ENCODE results near the gene TIAL1.

DNA sequence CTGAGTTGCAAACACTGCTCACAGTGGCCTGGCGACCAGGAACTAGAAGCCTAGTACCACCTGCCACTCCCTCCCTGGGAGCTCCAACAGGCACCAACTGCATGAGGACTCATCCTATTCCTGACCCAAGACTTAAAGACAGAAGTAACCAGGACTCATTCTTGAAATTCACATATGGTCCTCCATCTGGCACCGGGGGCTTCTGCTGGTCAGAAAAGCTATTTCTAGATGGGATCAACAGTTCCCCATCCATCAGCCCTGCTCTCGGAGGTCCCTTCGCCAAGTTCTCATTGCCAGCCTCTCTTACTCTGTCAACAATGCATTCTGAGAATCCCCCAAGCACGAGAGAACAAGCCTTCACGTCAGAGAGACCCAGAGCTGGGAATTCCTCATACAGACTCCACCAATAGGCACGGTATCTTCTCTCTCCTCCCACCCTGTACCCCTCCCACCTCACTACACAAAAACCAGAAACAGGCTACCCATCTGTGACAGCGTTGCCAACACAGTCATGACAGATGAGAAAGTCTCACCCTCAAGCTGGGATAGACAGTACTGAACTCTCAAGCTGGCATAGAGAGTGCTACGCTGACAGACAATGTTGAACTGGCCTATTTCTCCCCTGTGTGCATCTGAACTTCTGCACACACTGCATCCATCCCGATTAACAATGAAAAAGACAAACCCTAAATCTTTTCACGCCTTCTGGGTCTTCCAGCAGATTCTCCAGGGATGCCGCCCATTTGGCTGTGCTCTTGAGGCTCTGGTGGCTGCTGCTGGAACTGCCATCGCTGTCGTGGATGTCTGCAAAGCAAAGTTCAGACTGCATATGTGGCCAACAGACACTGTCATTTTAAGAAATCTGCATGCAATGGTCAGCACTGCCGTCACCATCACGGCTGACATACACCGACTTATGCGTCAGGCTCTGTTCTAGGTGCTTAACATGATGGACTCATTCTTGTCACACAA, 69.9 kb downstream of the TIAL1 start:
- TF ChIP-seq, protein P1, sequence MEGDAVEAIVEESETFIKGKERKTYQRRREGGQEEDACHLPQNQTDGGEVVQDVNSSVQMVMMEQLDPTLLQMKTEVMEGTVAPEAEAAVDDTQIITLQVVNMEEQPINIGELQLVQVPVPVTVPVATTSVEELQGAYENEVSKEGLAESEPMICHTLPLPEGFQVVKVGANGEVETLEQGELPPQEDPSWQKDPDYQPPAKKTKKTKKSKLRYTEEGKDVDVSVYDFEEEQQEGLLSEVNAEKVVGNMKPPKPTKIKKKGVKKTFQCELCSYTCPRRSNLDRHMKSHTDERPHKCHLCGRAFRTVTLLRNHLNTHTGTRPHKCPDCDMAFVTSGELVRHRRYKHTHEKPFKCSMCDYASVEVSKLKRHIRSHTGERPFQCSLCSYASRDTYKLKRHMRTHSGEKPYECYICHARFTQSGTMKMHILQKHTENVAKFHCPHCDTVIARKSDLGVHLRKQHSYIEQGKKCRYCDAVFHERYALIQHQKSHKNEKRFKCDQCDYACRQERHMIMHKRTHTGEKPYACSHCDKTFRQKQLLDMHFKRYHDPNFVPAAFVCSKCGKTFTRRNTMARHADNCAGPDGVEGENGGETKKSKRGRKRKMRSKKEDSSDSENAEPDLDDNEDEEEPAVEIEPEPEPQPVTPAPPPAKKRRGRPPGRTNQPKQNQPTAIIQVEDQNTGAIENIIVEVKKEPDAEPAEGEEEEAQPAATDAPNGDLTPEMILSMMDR (conservative IDR thresholded peaks at IDR 0.05 in 1 of 2, IDR thresholded peaks at IDR 0.05 in 1 of 2; ENCODE audit: low read depth in 1 of 2, low read length in 2 of 2) = no peak
- no peak for TF ChIP-seq EZH2 (IDR thresholded peaks at IDR 0.05; ENCODE audit: low read length, missing control alignments)

Data from fibroblast of lung (primary cell).